Breast epithelium (tissue), 4 donors: ENCODE results near the gene CR2. TPM values are rescaled to one million over a fixed set of nuclear protein-coding genes. Genes with fewer than 3 reads are reported as not detected.

Source experiments
- DNase-seq, 2 donors: peaks; one replicate each; pipeline ENCODE4 v3.0.0-alpha.2; 2019; ENCODE audit warnings: low spot score in 2 of 2
- H3K27ac ChIP-seq, 2 donors: fragments of 200-600 bp; sonication (generic) in 1 of 2; one replicate each; pipeline ENCODE4 v1.5.1; 2016 to 2019; ENCODE audit warnings: mild to moderate bottlenecking in 1 of 2
- H3K27me3 ChIP-seq, 2 donors: fragments of 200-600 bp; sonication (generic) in 1 of 2; one replicate each; pipeline versions ENCODE4 v1.5.1 to v1.6.0; 2017 to 2019; ENCODE audit warnings: control low read depth in 1 of 2, mild to moderate bottlenecking in 1 of 2
- H3K36me3 ChIP-seq: fragments of 200-600 bp; one replicate; pipeline ENCODE4 v1.5.1; 2019
- H3K4me1 ChIP-seq, 2 donors: fragments of 200-600 bp; sonication (generic); one replicate each; pipeline ENCODE4 v1.5.1; 2016 to 2019; ENCODE audit warnings: control low read depth in 1 of 2
- H3K4me3 ChIP-seq, 3 donors: fragments of 200-600 bp; sonication (generic); 1 replicate in 2 of 3; 2 replicates in 1 of 3; pipeline ENCODE4 v1.5.1; 2016 to 2019; ENCODE audit warnings: mild to moderate bottlenecking in 3 of 3, moderate library complexity in 2 of 3
- H3K9me3 ChIP-seq, 2 donors: fragments of 200-600 bp; sonication (generic) in 1 of 2; one replicate each; pipeline ENCODE4 v1.5.1; 2016 to 2019; ENCODE audit warnings: control low read depth in 1 of 2
- POLR2A ChIP-seq: fragments of 450-650 bp; IDR thresholded peaks from one replicate; pipeline ENCODE4 v1.6.1; 2016; ENCODE audit warnings: antibody characterized with exemption, mild to moderate bottlenecking, moderate library complexity
- POLR2AphosphoS5 ChIP-seq, 3 donors: sonication (generic); formaldehyde crosslinking; IDR thresholded peaks; one replicate each; pipeline ENCODE4 v1.6.1; 2017; ENCODE audit warnings: antibody characterized with exemption in 3 of 3
- intact Hi-C: fragments of 100-400 bp; cut with DNase I; formaldehyde crosslinking; loops from one replicate; pipeline ENCODE4 v1.15.1; 2023; ENCODE audit warnings: low total_unique reads
- total RNA-seq, 3 donors: library from RNA; depleted of rRNA; stranded (reverse); fragments of >200 nt; gene quantifications; one replicate each; pipeline ENCODE4 v1.1.0, GENCODE V29; 2016
- TF ChIP-seq, protein P1 (sequence below), 3 donors: fragments of 450-650 bp; IDR thresholded peaks; one replicate each; pipeline ENCODE4 v1.5.1; 2016 to 2017; ENCODE audit warnings: antibody characterized with exemption in 3 of 3, mild to moderate bottlenecking in 3 of 3, moderate library complexity in 3 of 3

CR2 gene
- total RNA-seq, 3 donors from 2014 or later: under 0.01 to 0.29 TPM; not detected in 1

DNA sequence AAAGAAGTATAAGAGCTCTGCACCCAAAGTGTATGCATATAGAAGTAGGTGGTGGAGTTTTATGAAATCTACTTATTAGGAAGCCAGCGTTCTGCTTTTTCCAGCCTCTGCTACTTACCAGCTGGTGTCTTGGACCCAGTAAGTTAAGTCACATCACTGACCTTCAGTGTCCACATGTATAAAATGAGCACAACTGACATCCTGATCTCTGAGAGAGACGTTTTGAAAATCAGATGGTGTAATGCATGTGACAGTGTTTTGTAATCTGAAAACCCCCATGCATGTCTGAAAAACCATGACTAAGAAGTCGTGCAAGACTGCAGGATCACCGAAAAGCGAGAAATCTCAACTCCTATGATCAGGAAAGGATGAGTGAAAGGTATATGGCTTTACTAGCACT, 43.8 kb downstream of the CR2 start:
- peaks cover 0 to 17% of the 10 kb centered on the region in 2 donors for H3K27me3 ChIP-seq
- H3K27ac ChIP-seq: no peak overlapping the region
- H3K9me3 ChIP-seq: no peaks in the 10 kb centered on the region
- no peaks in the 10 kb centered on the region for H3K36me3 ChIP-seq
- TF ChIP-seq, protein P1, sequence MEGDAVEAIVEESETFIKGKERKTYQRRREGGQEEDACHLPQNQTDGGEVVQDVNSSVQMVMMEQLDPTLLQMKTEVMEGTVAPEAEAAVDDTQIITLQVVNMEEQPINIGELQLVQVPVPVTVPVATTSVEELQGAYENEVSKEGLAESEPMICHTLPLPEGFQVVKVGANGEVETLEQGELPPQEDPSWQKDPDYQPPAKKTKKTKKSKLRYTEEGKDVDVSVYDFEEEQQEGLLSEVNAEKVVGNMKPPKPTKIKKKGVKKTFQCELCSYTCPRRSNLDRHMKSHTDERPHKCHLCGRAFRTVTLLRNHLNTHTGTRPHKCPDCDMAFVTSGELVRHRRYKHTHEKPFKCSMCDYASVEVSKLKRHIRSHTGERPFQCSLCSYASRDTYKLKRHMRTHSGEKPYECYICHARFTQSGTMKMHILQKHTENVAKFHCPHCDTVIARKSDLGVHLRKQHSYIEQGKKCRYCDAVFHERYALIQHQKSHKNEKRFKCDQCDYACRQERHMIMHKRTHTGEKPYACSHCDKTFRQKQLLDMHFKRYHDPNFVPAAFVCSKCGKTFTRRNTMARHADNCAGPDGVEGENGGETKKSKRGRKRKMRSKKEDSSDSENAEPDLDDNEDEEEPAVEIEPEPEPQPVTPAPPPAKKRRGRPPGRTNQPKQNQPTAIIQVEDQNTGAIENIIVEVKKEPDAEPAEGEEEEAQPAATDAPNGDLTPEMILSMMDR (IDR thresholded peaks at IDR 0.05): no peak
- TF ChIP-seq POLR2AphosphoS5 (IDR thresholded peaks at IDR 0.05): no peak
- no peak for TF ChIP-seq POLR2A
- intact Hi-C loops: no loop called here
- no peak for DNase-seq
- no peak overlapping the region for H3K4me3 ChIP-seq
- no peaks in the 10 kb centered on the region for H3K4me1 ChIP-seq

DNA sequence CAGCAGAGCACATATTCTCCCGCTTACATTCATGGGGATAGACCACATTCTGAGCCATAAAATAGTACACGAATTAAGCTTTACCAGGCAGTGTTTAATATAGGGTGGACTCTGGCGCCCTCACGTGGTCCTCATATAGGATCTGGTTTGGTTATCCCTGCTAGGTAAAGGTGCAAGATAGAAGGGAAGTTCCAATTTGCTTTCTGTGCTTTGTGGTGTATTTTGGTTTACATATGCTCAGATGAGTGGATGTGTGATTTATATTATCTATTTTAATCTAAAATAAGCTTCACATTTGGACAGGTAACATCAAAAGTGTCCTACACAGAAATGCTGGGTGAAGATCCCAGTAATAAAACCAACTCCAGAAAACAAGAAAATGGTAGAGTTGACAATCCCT, 45.4 kb downstream of the CR2 start:
- Histone ChIP-seq H3K9me3 (no peaks in the 10 kb centered on the region), H3K4me3 (no peak overlapping the region), H3K36me3 (no peaks in the 10 kb centered on the region), H3K4me1 (no peaks in the 10 kb centered on the region), H3K27ac (no peak overlapping the region), H3K27me3 (peaks cover 0 to 10% of the 10 kb centered on the region in 2 donors)
- TF ChIP-seq, protein P1 (IDR thresholded peaks at IDR 0.05): peak in 2 of 3 donors; percentile 55 to 61
- TF ChIP-seq POLR2A: no peak
- intact Hi-C loops: no loop called here
- DNase-seq: peak; percentile 46 to 58

DNA sequence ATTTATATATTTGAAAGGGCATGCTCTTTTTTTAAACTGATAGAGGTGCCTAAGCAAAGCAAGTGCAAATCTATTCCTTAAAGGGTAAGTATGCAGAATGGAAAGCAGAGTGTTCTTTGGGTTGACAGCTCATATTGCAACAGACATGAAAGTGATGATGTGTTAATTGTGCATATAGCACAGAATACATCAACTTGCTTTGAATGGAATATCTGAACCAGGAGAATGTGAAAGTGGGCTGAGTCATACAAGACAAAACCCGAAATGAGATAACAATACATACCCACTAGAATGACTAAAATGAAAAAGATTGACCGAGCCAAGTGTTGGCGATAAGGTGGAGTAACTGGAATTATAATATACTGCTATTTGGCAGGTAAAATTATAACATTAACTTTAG, 46.2 kb downstream of the CR2 start:
- no peak overlapping the region for H3K4me3 ChIP-seq
- DNase-seq: no peak
- peaks cover 0 to 14% of the 10 kb centered on the region in 2 donors for H3K27me3 ChIP-seq
- intact Hi-C loops: no loop called here
- no peaks in the 10 kb centered on the region for H3K4me1 ChIP-seq
- no peaks in the 10 kb centered on the region for H3K9me3 ChIP-seq
- H3K27ac ChIP-seq: no peak overlapping the region
- TF ChIP-seq POLR2A: no peak
- no peak for TF ChIP-seq POLR2AphosphoS5 (IDR thresholded peaks at IDR 0.05)
- TF ChIP-seq, protein P1 (IDR thresholded peaks at IDR 0.05): no peak
- no peaks in the 10 kb centered on the region for H3K36me3 ChIP-seq

DNA sequence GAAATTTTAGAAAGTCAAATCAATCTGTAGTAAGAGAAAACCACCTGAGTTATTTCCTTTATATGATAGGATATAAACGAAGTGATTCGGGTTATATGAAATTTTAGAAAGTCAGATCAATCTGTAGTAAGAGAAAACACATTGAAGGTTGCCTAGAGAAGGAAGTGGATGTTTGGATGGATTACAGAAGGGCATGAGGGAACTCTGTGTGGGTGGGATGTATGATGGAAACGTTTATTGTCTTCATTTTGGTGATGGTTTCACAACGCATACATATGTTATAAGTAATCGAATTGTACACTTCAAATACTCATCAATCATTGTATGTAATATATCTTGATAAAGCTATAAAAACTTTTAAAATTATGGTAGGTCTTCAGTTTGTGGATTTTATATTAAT, 46.9 kb downstream of the CR2 start:
- intact Hi-C loops: no loop called here
- Histone ChIP-seq H3K9me3 (no peaks in the 10 kb centered on the region), H3K27ac (no peak overlapping the region), H3K27me3 (peaks cover 0 to 13% of the 10 kb centered on the region in 2 donors), H3K4me1 (no peaks in the 10 kb centered on the region), H3K36me3 (no peaks in the 10 kb centered on the region), H3K4me3 (no peak overlapping the region)
- no peak for DNase-seq
- TF ChIP-seq, protein P1 (IDR thresholded peaks at IDR 0.05): no peak
- TF ChIP-seq POLR2AphosphoS5 (IDR thresholded peaks at IDR 0.05) (no peak), POLR2A (no peak)

DNA sequence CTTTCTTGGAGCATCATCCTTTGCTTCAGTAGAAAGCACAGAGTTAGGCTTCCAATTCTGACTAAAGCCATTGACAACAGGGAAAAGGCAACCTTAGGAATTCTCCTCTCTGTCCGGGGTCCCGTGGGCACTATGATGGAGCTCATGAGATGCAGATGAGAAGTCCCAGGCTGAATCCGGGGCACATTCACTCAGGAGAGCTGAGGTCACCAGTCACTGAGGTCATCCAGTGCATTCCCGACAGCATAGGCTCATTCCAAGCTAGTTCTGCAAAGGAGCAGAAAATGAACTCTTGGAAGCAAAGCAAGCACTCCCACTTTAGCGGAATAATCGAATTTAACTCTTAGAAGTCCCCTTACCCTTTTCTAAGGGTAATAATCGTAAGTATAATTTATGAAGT, 48.6 kb downstream of the CR2 start:
- no peaks in the 10 kb centered on the region for H3K36me3 ChIP-seq
- TF ChIP-seq POLR2AphosphoS5 (IDR thresholded peaks at IDR 0.05): no peak
- TF ChIP-seq POLR2A: no peak
- TF ChIP-seq, protein P1 (IDR thresholded peaks at IDR 0.05): no peak
- DNase-seq: no peak
- H3K27ac ChIP-seq: no peak overlapping the region
- no peak overlapping the region for H3K4me3 ChIP-seq
- H3K4me1 ChIP-seq: no peaks in the 10 kb centered on the region
- intact Hi-C loops: no loop called here
- H3K27me3 ChIP-seq: peaks cover 0 to 13% of the 10 kb centered on the region in 2 donors
- H3K9me3 ChIP-seq: no peaks in the 10 kb centered on the region
